ENCODE measurements around the gene EZR.

- no peak for TF ChIP-seq CTCF (IDR thresholded peaks at IDR 0.05; ENCODE audit: low read length)
- TF ChIP-seq EZH2 (IDR thresholded peaks at IDR 0.05; ENCODE audit: borderline replicate concordance, low read length), result no peak
These were observed 79.5 kb downstream of the EZR start for GRCh38 chr6:158739673-158740072.
